ENCODE results near the gene ASB3. TPM values are rescaled to one million over a fixed set of nuclear protein-coding genes. Genes with fewer than 3 reads are reported as not detected.

Gene ASB3
- polyA plus RNA-seq, 2 of the 4 experiments (the other 2 are of a cell fraction) = 13.5 to 35.9 TPM

DNA sequence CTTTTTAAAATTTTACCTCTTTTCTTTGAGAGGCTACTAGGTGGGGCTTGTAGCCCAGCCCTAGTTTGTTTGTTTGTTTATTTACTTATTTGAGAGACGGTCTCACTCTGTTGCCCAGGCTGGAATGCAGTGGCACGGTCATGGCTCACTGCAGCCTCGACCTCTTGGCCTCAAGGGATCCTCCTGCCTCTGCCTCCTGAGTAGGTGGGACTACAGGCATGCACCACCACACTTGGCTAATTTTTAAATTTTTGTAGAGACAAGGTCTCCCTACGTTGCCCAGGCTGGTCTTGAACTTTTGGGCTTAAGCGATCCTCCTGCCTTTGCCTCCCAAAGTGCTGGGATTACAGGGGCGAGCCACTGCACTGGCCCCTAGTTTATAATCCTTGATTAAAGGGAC lies 35.1 kb upstream of the ASB3 start:
- no peak overlapping the region for H3K27ac ChIP-seq
- whole genome bisulfite sequencing (ENCODE audit: missing lambda C conversion rate) = 84% methylated on average over 6 of the region's 6 CpGs
- ATAC-seq = no peak
- ChIA-PET CTCF (no interaction called here), POLR2A (no interaction called here)
- no peaks in the 10 kb centered on the region for H3K9me3 ChIP-seq
- no peaks in the 10 kb centered on the region for H3K4me1 ChIP-seq
- TF ChIP-seq TFCP2L1 (CRISPR knock-in tag; IDR thresholded peaks at IDR 0.05) = no peak
- no peak for TF ChIP-seq EP300 (IDR thresholded peaks at IDR 0.05)
- no peak for TF ChIP-seq ELK1 (IDR thresholded peaks at IDR 0.05; ENCODE audit: low read depth, low read length)
- no peak for TF ChIP-seq HOXA7 (CRISPR knock-in tag; IDR thresholded peaks at IDR 0.05)
- TF ChIP-seq ZNF302 (CRISPR knock-in tag; IDR thresholded peaks at IDR 0.05) = no peak
- TF ChIP-seq NR3C1 (IDR thresholded peaks at IDR 0.05) = no peak
- no peak for TF ChIP-seq POLR2AphosphoS2 (conservative IDR thresholded peaks at IDR 0.05; ENCODE audit: low read length)
- no peak for TF ChIP-seq SREBF2 (IDR thresholded peaks at IDR 0.05)
- no peak for TF ChIP-seq ZC3H11A (IDR thresholded peaks at IDR 0.05)
- TF ChIP-seq HDAC2 (IDR thresholded peaks at IDR 0.05) = no peak
- no peak for TF ChIP-seq JUNB (IDR thresholded peaks at IDR 0.05)
- TF ChIP-seq CTCF (IDR thresholded peaks at IDR 0.05) = no peak
- no peak for TF ChIP-seq NPAS2 (CRISPR knock-in tag; IDR thresholded peaks at IDR 0.05; ENCODE audit: borderline replicate concordance)
- H3K4me2 ChIP-seq = no peak overlapping the region
- no peak for FAIRE-seq
- no peak overlapping the region for H3K4me3 ChIP-seq
- DNase-seq (ENCODE audit: low read depth in 1 of 2, low spot score in 1 of 2) = no peak

DNA sequence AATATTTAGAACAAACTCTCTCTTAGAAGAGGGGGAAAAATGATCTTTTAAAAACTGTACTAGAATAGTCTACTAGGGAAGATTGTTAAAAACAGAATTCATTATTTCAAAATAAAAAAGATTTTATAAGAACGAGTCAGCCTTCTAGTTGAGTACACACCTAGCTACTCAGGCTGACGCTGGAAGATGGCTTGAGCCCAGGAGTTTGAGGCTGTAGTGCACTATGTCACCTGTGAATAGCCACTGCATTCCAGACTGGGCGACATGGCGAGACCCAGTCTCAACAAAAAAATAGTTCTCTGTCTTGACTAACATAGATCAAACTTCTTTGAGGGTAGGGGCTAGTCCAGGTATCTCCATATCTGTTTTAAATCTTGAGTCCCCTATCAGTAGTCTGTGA lies 34.0 kb upstream of the ASB3 start:
- Histone ChIP-seq H3K27ac (no peak overlapping the region), H3K4me3 (no peak overlapping the region), H3K4me2 (no peak overlapping the region), H3K9me3 (no peaks in the 10 kb centered on the region), H3K4me1 (no peaks in the 10 kb centered on the region)
- no peak for DNase-seq (ENCODE audit: low read depth in 1 of 2, low spot score in 1 of 2)
- ChIA-PET POLR2A (no interaction called here), CTCF (interaction anchor here (1.8 kb wide), 1 partner anchor 34 kb away, joined by 4 read pairs; the partner anchor contains the start of genes ASB3 and ERLEC1)
- TF ChIP-seq ELK1 (IDR thresholded peaks at IDR 0.05; ENCODE audit: low read depth, low read length) (no peak), PHF8 (IDR thresholded peaks at IDR 0.05; ENCODE audit: borderline replicate concordance, low read depth) (no peak), KDM1A (IDR thresholded peaks at IDR 0.05; ENCODE audit: low read depth) (no peak), ZNF302 (CRISPR knock-in tag; IDR thresholded peaks at IDR 0.05) (no peak), EP300 (IDR thresholded peaks at IDR 0.05) (no peak), CTCF (IDR thresholded peaks at IDR 0.05) (no peak)
- TF ChIP-seq, protein P1, sequence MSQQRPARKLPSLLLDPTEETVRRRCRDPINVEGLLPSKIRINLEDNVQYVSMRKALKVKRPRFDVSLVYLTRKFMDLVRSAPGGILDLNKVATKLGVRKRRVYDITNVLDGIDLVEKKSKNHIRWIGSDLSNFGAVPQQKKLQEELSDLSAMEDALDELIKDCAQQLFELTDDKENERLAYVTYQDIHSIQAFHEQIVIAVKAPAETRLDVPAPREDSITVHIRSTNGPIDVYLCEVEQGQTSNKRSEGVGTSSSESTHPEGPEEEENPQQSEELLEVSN (IDR thresholded peaks at IDR 0.05; ENCODE audit: borderline replicate concordance, low read depth) = no peak
- WGBS (ENCODE audit: missing lambda C conversion rate) = 92% methylated on average over 4 of the region's 4 CpGs
- ATAC-seq = no peak; a peak in 2 of 6 replicates
- FAIRE-seq = no peak

- no peak overlapping the region for H3K4me3 ChIP-seq
- no peak for DNase-seq (ENCODE audit: low read depth in 1 of 2, low spot score in 1 of 2)
- H3K4me2 ChIP-seq = no peak overlapping the region
- TF ChIP-seq, protein P2, sequence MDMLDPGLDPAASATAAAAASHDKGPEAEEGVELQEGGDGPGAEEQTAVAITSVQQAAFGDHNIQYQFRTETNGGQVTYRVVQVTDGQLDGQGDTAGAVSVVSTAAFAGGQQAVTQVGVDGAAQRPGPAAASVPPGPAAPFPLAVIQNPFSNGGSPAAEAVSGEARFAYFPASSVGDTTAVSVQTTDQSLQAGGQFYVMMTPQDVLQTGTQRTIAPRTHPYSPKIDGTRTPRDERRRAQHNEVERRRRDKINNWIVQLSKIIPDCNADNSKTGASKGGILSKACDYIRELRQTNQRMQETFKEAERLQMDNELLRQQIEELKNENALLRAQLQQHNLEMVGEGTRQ (IDR thresholded peaks at IDR 0.05) = no peak
- TF ChIP-seq CBX2 (IDR thresholded peaks at IDR 0.05; ENCODE audit: borderline replicate concordance, low read depth) (no peak), MAX (IDR thresholded peaks at IDR 0.05) (no peak)
- ATAC-seq = no peak
- 91% methylated on average over 9 of the region's 9 CpGs for WGBS (ENCODE audit: missing lambda C conversion rate)
- no peaks in the 10 kb centered on the region for H3K9me3 ChIP-seq
- no peak for FAIRE-seq
- H3K27ac ChIP-seq = no peak overlapping the region
- ChIA-PET POLR2A (no interaction called here), CTCF (interaction anchor here (1.8 kb wide), 1 partner anchor 33 kb away, joined by 4 read pairs; the partner anchor contains the start of genes ASB3 and ERLEC1)
- no peaks in the 10 kb centered on the region for H3K4me1 ChIP-seq
These were observed 33.3 kb upstream of the ASB3 start for GRCh38 chr2:53820048-53820447.
